Erythroblast (primary cell): ENCODE measurements around the gene MED13L.

Experiments
- GATA1 ChIP-seq: IDR thresholded peaks from 2 replicates; pipeline ENCODE4 v1.6.1; 2011; ENCODE audit warnings: low read depth, mild to moderate bottlenecking, control low read depth, low read length, moderate library complexity
- POLR2A ChIP-seq: IDR thresholded peaks from 2 replicates; pipeline ENCODE4 v1.6.1; 2011; ENCODE audit warnings: mild to moderate bottlenecking, low read length

DNA sequence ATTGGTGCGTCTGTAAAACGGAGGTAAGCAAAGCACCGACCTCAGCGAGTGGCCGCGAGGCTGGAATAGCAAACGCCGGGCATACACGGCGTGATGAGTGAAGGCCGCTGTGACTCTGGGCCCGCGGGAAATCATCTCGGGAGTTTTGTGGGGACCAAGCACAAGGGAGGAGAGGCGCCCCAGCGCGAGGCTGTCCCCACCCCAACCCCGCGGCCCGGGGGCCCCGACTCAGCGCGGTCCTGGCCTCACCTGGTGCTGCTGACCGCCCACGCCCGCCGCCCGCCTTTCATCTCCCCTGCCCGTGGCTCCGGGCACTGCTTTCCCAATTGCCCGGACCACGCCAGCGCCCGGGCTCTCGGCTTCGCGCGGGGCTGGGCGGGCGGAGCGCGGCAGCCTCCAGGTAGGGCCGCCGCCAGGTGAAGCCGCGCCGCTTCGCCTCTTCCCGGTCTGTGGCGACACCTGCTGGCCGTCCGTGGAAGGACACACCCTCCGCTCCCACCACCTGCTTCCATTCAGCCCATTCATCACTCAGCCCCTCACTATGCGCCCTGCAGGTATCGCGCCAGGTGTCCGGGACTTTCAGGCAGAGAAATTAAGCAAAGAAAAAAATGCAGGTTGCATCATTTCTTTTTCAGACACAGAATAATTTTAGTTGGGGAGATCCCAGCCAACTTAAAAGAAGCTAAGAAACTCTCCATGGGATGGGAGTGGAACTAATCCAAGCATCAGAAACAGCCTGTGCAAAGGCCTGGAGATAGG is 360.4 kb downstream of the MED13L start:
- no peak for TF ChIP-seq POLR2A
- TF ChIP-seq GATA1 = no peak
